GM11168 (cell line): Measurements from ENCODE around the gene PLXND1.

Experiments used
- in situ Hi-C: fragments of 300-500 bp; cut with MboI; formaldehyde crosslinking; loops from one replicate; pipeline ENCODE4 v1.12.0; 2022; ENCODE audit warnings: low sequenced_read_pairs; ENCODE audit not compliant: unreplicated experiment

The PLXND1 gene

GRCh38 chr3:129615751-129616281 lies 9.3 kb upstream of the PLXND1 start:
- in situ Hi-C loops = loop anchor here (10.0 kb wide), 1 partner anchor 121 kb away; no protein-coding TSS in a partner anchor

- in situ Hi-C loops = loop anchor here (10.0 kb wide), 1 partner anchor 120 kb away; no protein-coding TSS in a partner anchor
Measured at GRCh38 chr3:129614927-129615363, 8.5 kb upstream of the PLXND1 start.

GRCh38 chr3:129614435-129614834 lies 8.0 kb upstream of the PLXND1 start:
- in situ Hi-C loops = loop anchor here (10.0 kb wide), 1 partner anchor 120 kb away; no protein-coding TSS in a partner anchor

DNA sequence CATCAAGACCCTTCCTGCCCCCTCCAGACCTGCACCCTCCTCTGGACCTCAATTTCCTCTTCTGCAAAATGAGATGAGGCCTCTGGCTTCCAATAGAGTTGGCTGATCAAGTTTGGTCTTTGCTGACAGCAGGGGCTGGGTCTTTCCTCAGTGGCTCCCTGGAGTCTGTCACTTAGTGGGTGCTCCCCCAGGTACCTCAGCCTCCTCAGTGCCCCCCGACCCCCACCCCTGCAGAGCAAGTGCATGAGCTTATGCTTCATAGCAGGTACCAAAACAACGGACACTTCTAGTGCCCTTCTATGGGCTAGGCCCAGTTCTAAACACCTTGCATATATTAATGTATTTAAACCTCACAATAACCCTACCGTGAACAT lies 6.9 kb upstream of the PLXND1 start:
- in situ Hi-C loops = loop anchor here (10.0 kb wide), 1 partner anchor 119 kb away; no protein-coding TSS in a partner anchor

- in situ Hi-C loops = loop anchor here (10.0 kb wide), 1 partner anchor 118 kb away; no protein-coding TSS in a partner anchor
Measured at GRCh38 chr3:129612534-129613366, 6.3 kb upstream of the PLXND1 start.

DNA sequence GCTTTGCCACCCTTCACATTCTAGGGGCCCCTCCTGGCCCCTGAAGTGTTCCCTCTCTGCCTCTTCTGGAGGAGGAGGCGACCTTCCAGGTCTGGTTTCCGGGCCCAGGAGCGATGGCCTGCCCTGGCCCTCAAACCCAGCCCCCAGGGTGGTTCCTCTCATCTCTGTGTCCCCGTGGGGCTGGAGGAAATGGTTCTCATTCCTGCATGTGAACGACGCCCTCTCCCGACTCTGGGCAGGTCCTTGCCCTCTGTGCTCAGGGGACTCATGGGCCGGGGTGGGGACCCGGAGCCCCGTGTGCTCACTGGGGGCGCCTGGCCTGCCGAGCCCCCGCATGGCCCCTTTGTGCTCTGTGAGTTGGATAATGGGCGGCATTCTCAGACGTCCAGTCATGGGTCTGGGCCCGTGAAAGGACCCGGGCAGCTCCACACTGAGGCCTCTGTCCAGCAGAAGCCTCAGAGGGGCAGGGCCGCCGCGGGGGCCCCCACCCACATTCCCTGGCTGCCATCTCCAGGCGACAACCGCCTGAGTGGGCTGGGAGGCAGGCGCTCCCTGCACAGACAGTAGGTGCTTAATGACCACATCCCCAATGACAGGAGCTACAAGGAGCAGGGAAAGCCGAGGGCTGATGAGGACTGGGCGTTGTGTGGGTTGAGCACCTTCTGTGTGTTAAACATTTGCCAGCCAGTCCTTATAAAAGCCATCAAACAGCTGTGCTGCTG lies 5.5 kb upstream of the PLXND1 start:
- in situ Hi-C loops = loop anchor here (10.0 kb wide), 1 partner anchor 117 kb away; no protein-coding TSS in a partner anchor

DNA sequence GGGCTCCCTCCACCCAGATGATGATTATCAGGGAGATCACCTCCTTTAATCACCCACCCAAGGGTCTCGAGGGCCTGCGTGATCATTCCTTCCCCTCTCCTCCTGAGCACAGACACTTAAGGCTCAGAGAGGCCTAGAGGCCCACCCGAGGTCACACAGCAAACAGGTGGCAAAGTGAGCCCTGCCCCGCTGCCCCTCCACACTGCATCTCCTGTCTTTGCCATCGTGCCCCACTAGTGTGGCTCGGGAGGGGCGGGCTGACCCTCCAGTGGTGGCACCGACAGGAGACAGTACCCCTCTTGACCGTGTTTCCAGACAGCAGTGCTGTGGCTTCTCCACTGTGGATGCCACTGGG lies 4.9 kb upstream of the PLXND1 start:
- in situ Hi-C loops = loop anchor here (10.0 kb wide), 1 partner anchor 117 kb away; no protein-coding TSS in a partner anchor

DNA sequence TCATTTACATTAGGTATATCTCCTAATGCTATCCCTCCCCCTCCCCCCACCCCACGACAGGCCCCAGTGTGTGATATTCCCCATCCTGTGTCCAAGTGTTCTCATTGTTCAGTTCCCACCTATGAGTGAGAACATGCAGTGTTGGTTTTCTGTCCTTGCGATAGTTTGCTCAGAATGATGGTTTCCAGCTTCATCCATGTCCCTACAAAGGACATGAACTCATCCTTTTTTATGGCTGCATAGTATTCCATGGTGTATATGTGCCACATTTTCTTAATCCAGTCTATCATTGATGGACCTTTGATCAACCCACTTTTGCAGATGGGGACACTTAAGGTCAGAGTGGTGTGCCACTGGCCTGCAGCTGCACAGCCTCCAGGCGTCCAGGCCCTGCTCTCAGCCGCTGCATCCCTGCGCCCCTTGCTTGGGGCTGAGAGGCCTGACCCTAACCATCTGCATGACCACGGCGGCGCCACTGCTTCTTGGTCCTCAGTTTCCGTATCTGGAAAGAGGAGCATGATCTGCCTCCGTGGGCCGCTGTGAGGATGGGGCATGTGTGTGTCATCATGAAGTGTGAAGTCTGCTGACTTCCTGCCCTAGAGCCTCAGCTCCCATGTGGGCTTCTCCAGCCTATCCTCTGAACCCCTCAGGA lies 4.4 kb upstream of the PLXND1 start:
- in situ Hi-C loops = loop anchor here (10.0 kb wide), 1 partner anchor 116 kb away; no protein-coding TSS in a partner anchor

GRCh38 chr3:129610276-129610675 lies 3.8 kb upstream of the PLXND1 start:
- in situ Hi-C loops = loop anchor here (10.0 kb wide), 1 partner anchor 115 kb away; no protein-coding TSS in a partner anchor

- in situ Hi-C loops = loop anchor here (10.0 kb wide), 1 partner anchor 115 kb away; no protein-coding TSS in a partner anchor
Measured at GRCh38 chr3:129609591-129610182, 3.2 kb upstream of the PLXND1 start.

DNA sequence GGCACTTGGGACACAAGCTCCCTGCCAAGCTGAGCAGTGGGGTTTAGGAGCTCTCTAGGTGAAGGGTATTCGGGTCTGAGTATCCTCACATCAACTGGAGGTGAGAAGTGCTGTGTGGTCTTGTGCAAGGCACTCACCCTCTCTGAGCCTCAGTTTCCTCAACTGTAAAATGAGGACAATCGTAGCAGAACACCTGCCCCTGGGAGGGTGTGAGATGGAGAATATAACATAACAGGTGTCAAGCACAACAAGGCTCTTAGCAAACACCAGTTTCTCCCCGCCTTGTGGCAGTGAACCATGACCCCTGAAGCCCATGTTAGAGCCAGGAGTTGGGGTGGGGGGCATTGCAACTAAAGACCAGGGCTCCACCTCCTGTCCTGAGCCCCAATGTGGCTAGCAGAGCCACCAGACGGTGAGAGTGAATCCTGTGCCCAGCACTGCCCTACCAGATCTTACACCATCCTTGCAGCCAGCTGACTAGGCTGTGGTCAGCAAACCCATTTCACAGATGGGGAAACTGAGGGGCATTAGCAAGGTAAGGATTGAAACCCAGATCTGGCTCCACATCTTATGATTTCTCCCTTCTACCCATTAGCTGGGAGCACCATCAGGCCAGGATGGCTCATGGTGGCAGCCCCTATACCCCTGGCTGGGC lies 2.6 kb upstream of the PLXND1 start:
- in situ Hi-C loops = no loop called here

- in situ Hi-C loops = no loop called here
Measured at GRCh38 chr3:129608087-129608935, 1.8 kb upstream of the PLXND1 start.

DNA sequence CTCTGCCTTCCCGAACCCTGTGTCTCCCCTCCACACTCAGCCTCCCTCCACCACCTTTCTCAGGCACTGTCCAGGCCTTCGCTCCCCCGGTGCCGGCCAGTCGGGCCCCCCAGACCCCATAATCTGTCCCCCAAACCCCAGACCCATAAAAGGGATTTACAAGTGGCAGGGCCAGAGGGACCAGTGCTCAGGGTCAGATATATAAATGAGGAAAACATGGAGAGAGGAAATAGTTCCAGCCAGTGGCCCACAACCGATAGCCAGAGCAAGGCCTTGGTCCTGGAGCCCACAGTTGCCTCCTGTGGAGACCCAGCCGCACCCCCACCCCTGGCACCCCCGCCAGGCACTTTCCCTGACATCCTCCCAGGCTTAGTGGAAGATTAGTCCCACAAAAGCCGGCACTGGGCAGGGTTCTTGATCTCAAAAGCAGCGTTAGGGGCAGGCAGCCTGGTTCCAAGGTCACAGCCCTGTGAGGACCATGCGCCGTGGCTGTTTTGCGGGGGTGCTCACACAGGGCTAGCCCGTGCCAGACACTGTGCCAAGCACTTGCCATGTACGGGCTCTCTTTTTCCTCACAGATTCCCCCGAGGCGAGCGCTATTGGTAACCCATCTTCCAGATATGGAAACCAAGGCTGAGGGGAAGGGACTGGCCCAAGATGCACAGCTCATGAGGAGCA lies 1.1 kb upstream of the PLXND1 start:
- in situ Hi-C loops = no loop called here

DNA sequence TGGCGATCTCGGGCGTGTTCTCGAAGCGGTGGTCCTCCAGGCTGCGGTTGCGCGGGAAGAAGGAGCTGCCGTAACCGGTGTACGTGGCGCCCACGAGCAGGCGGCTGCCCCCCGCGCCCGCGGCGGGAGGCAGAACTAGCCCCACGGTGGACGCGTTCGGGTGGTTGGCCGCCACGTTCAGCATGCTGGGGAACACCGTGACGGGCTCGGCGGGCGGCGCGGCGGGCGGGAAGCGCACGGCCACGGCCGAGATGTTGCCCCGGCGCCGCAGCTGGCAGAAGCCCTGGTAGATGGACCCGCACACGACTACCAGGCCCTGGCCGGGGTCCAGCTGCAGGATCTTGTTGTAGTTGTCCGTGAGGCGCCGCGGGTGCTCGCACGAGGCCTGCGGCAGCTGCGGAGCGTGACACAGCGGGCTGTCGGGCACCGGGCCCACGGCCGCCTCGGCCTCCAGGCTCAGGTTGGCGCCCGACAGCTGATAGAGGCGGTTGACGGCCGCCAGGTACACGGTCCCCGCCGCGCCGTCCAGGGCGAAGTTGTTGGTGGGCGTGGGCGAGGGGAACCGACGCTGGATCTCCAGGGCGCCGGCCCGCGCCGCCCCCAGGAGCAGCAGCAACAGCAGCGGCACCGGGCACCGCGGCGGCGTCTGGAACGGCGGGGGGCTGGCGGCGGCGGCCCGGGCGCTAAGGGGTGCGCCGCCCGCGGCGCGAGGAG lies 397 bp downstream of the PLXND1 start:
- in situ Hi-C loops = no loop called here

GRCh38 chr3:129605203-129605921 lies 1.1 kb downstream of the PLXND1 start:
- in situ Hi-C loops = no loop called here

DNA sequence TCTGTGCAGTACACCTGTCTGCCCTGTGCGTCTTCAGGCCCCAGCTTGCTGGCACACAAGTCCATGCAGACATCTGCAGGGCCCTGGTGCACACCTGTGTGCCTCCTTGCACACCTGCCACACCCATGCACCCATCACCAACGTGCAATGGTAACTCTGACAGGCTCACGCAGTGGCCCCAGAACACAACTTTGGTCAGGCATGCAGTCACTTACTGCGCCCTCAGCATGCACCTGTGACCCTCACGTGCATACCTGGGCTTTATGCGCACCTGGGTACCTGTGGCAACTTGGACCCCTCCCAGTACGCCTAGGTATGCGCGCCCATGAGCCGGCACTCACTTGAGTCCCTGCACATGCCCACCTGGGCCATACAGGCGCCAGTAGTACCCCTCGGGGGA lies 1.7 kb downstream of the PLXND1 start:
- in situ Hi-C loops = no loop called here
